Smooth muscle cell (in vitro differentiated cells): Measurements from ENCODE around the gene CELF1. TPM values are rescaled to one million over a fixed set of nuclear protein-coding genes. Genes with fewer than 3 reads are reported as not detected.

Experiments
- DNase-seq: peaks from one replicate; lab custom pipeline; 2025; ENCODE audit not compliant: unreplicated experiment; lab: John Stamatoyannopoulos, UW
- H2AFZ ChIP-seq: fragments of 200-600 bp; sonication (generic); 2 replicates; pipeline ENCODE4 v1.6.0; 2016; ENCODE audit warnings: antibody characterized with exemption, low read depth, mild to moderate bottlenecking
- H3F3A ChIP-seq: fragments of 200-600 bp; sonication (generic); 2 replicates; pipeline ENCODE4 v1.6.0; 2017; ENCODE audit warnings: antibody characterized with exemption, low read depth
- H3K27ac ChIP-seq: fragments of 200-600 bp; sonication (generic); 2 replicates; pipeline ENCODE4 v1.5.1; 2016; ENCODE audit warnings: low read depth, mild to moderate bottlenecking
- H3K27me3 ChIP-seq: fragments of 200-600 bp; sonication (generic); 2 replicates; pipeline ENCODE4 v1.6.1; 2016; ENCODE audit warnings: low read depth, mild to moderate bottlenecking
- H3K36me3 ChIP-seq: fragments of 200-600 bp; sonication (generic); 2 replicates; pipeline ENCODE4 v1.5.1; 2016; ENCODE audit warnings: low read depth
- H3K4me1 ChIP-seq: fragments of 200-600 bp; sonication (generic); 2 replicates; pipeline ENCODE4 v1.5.1; 2016; ENCODE audit warnings: low read depth
- H3K4me2 ChIP-seq: fragments of 200-600 bp; sonication (generic); 2 replicates; pipeline ENCODE4 v1.6.0; 2016; ENCODE audit warnings: mild to moderate bottlenecking
- H3K4me3 ChIP-seq: fragments of 200-600 bp; sonication (generic); 2 replicates; pipeline ENCODE4 v1.5.1; 2016; ENCODE audit warnings: mild to moderate bottlenecking
- H3K79me2 ChIP-seq: fragments of 200-600 bp; sonication (generic); 2 replicates; pipeline ENCODE4 v1.6.0; 2016; ENCODE audit warnings: low read depth, mild to moderate bottlenecking
- H3K9ac ChIP-seq: fragments of 200-600 bp; sonication (generic); 2 replicates; pipeline ENCODE4 v1.6.0; 2016; ENCODE audit warnings: low read depth
- H3K9me3 ChIP-seq: fragments of 200-600 bp; sonication (generic); replicated peaks from 2 replicates; pipeline ENCODE4 v1.5.1; 2016; ENCODE audit warnings: low read depth
- H4K20me1 ChIP-seq: fragments of 200-600 bp; sonication (generic); 2 replicates; pipeline ENCODE4 v1.6.0; 2016; ENCODE audit warnings: low read depth
- CTCF ChIP-seq: fragments of 200-600 bp; sonication (generic); IDR thresholded peaks from 2 replicates; pipeline ENCODE4 v1.5.1; 2017; ENCODE audit warnings: borderline replicate concordance, mild to moderate bottlenecking, antibody characterized with exemption; ENCODE audit not compliant: insufficient read depth, poor library complexity, severe bottlenecking
- WGBS: methylation state at CpG from one replicate; pipeline ENCODE4 v1.1.7; 2016; ENCODE audit warnings: low lambda C conversion rate; 5-methylcytosine and 5-hydroxymethylcytosine counted together
- polyA plus RNA-seq: library from polyadenylated mRNA; unstranded; fragments of >200 nt; fragmentation: Nextera tagmentation; extraction: Ambion mirVana; gene quantifications from 2 replicates; pipeline ENCODE4 v1.2.1, GENCODE V29; 2016
- total RNA-seq: library from RNA; depleted of rRNA; stranded (reverse); fragments of >200 nt; gene quantifications from 2 replicates; pipeline ENCODE4 v1.2.3, GENCODE V29; 2014

CELF1 gene
- total and polyA plus RNA-seq, 2 experiments from 2014 or later, result 42.5 to 64.8 TPM

DNA sequence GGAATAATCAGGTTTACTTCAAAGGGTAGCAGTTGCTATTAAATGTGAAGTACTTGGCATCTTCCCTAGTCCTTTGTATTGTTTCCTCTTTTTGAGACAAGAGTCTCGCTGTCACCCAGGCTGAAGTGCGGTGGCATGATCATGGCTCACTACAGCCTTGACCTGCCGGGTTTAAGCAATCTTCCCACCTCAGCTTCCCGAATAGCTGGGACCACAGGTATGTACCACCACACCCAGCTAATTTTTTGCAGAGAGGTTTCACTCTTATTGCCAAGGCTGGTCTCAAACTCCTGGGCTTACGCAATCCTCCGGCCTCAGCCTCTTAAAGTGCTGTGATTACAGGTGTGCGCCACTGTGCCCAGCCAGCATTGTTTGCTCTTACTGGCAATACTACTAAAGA, 67.8 kb downstream of the CELF1 start:
- H3K27me3 ChIP-seq, result no peaks in the 10 kb centered on the region
- peaks cover 36% of the 10 kb centered on the region for H3K79me2 ChIP-seq
- peaks cover 4% of the 10 kb centered on the region for H3F3A ChIP-seq
- WGBS, result 97% methylated on average over 7 of the region's 7 CpGs
- no peak overlapping the region for H3K9ac ChIP-seq
- H3K27ac ChIP-seq, result no peak overlapping the region
- no peak for DNase-seq
- no peak overlapping the region for H2AFZ ChIP-seq
- no peaks in the 10 kb centered on the region for H3K4me1 ChIP-seq
- no peaks in the 10 kb centered on the region for H3K9me3 ChIP-seq
- H3K4me2 ChIP-seq, result no peak overlapping the region
- H3K36me3 ChIP-seq, result peaks cover 47% of the 10 kb centered on the region
- no peak for TF ChIP-seq CTCF
- H4K20me1 ChIP-seq, result peaks cover 40% of the 10 kb centered on the region
- H3K4me3 ChIP-seq, result no peak overlapping the region

- Histone ChIP-seq H4K20me1 (peaks cover 35% of the 10 kb centered on the region), H3K9me3 (no peaks in the 10 kb centered on the region), H2AFZ (no peak overlapping the region), H3K36me3 (peaks cover 54% of the 10 kb centered on the region), H3K9ac (no peak overlapping the region), H3K79me2 (peaks cover 31% of the 10 kb centered on the region), H3K27me3 (no peaks in the 10 kb centered on the region), H3F3A (peaks cover 4% of the 10 kb centered on the region), H3K4me3 (no peak overlapping the region), H3K4me1 (no peaks in the 10 kb centered on the region), H3K27ac (no peak overlapping the region), H3K4me2 (no peak overlapping the region)
- no peak for TF ChIP-seq CTCF
- WGBS, result 100% methylated on average over 1 of the region's 1 CpG
- DNase-seq, result no peak
These were observed 69.5 kb downstream of the CELF1 start for GRCh38 chr11:47483457-47483856.

DNA sequence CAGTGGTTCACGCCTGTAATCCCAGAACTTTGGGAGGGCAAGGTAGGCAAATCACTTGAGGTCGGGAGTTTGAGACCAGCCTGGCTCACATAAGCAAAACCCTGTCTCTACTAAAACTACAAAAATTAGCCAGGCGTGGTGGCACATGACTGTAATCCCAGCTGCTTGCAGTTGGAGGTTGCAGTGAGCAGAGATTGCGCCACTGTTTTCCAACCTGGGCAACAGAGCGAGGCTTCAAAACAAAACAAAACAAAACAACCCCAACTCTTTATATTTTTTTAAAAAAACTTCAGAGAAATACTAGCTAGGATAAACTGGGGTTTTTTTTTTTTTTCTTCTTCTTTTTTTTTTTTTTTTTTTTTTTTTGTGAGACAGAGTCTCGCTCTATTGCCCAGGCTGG, 72.2 kb downstream of the CELF1 start:
- peaks cover 44% of the 10 kb centered on the region for H3K36me3 ChIP-seq
- H3K9ac ChIP-seq, result no peak overlapping the region
- WGBS, result 98% methylated on average over 5 of the region's 6 CpGs
- H3K4me3 ChIP-seq, result no peak overlapping the region
- H3K9me3 ChIP-seq, result no peaks in the 10 kb centered on the region
- peaks cover 4% of the 10 kb centered on the region for H3F3A ChIP-seq
- H4K20me1 ChIP-seq, result peaks cover 23% of the 10 kb centered on the region
- no peak overlapping the region for H2AFZ ChIP-seq
- no peak overlapping the region for H3K27ac ChIP-seq
- no peak overlapping the region for H3K4me2 ChIP-seq
- no peaks in the 10 kb centered on the region for H3K27me3 ChIP-seq
- no peak for DNase-seq
- no peak for TF ChIP-seq CTCF
- peaks cover 23% of the 10 kb centered on the region for H3K79me2 ChIP-seq
- H3K4me1 ChIP-seq, result no peaks in the 10 kb centered on the region

- Histone ChIP-seq H3K79me2 (peaks cover 23% of the 10 kb centered on the region), H4K20me1 (peaks cover 23% of the 10 kb centered on the region), H3K4me2 (no peak overlapping the region), H3K4me3 (no peak overlapping the region), H3K36me3 (peaks cover 43% of the 10 kb centered on the region), H3K27ac (no peak overlapping the region), H3K9me3 (no peaks in the 10 kb centered on the region), H3K9ac (no peak overlapping the region), H3K4me1 (no peaks in the 10 kb centered on the region), H3K27me3 (no peaks in the 10 kb centered on the region), H2AFZ (no peak overlapping the region), H3F3A (no peaks in the 10 kb centered on the region)
- DNase-seq, result no peak
- WGBS, result 97% methylated on average over 5 of the region's 5 CpGs
- TF ChIP-seq CTCF, result no peak
These were observed 74.1 kb downstream of the CELF1 start for GRCh38 chr11:47478651-47479329.
